Caco-2 (cell line): ENCODE measurements around the gene UNC119. TPM values are rescaled to one million over a fixed set of nuclear protein-coding genes. Genes with fewer than 3 reads are reported as not detected.

ENCODE experiments used
- BruUV-seq: library from RNA; stranded (reverse); fragments of 400-500 nt; replicated peaks from 2 replicates; lab custom pipeline; 2021; lab: Mats Ljungman, UMichigan
- CTCF ChIA-PET: fragments of 300-600 bp; sonication (Branson Sonifier 250); formaldehyde crosslinking; loops from one replicate; lab custom pipeline; 2022; ENCODE audit warnings: antibody characterized with exemption; lab: Charles Lee
- POLR2A ChIA-PET: fragments of 300-600 bp; sonication (Branson Sonifier 250); formaldehyde crosslinking; loops from one replicate; lab custom pipeline; 2022; ENCODE audit warnings: antibody characterized with exemption; lab: Charles Lee
- DNase-seq, 2 experiments: peaks; one replicate each; pipeline versions ENCODE4 v3.0.0 to v3.0.0-alpha.2; 2020 to 2022
- H3K27me3 ChIP-seq: replicated peaks from 2 replicates; pipeline ENCODE4 v1.6.0; 2011; ENCODE audit warnings: low read length; ENCODE audit not compliant: control insufficient read depth, insufficient read depth
- H3K36me3 ChIP-seq: 2 replicates; pipeline ENCODE4 v1.5.1; 2011; ENCODE audit warnings: low read length; ENCODE audit not compliant: control insufficient read depth, insufficient read depth
- H3K4me1 ChIP-seq: fragments of 250-450 bp; sonication (Bioruptor Pico); 2 replicates; pipeline ENCODE4 v1.5.1; 2020; ENCODE audit warnings: mild to moderate bottlenecking
- H3K4me3 ChIP-seq: 2 replicates; pipeline ENCODE4 v1.5.1; 2011; ENCODE audit warnings: low read depth, mild to moderate bottlenecking, control low read depth, low read length
- H3K9me3 ChIP-seq: fragments of 250-450 bp; sonication (Bioruptor Pico); 2 replicates; pipeline ENCODE4 v1.5.1; 2020; ENCODE audit warnings: mild to moderate bottlenecking, moderate library complexity
- H3K27ac Mint-ChIP-seq: one replicate; pipeline ENCODE4 v1.8.0; 2022; ENCODE audit warnings: mixed read lengths; ENCODE audit not compliant: unreplicated experiment
- H3K27me3 Mint-ChIP-seq: one replicate; pipeline ENCODE4 v1.8.0; 2022; ENCODE audit warnings: mixed read lengths; ENCODE audit not compliant: insufficient read depth, unreplicated experiment
- H3K36me3 Mint-ChIP-seq: one replicate; pipeline ENCODE4 v1.8.0; 2022; ENCODE audit warnings: mild to moderate bottlenecking, mixed read lengths; ENCODE audit not compliant: insufficient read depth, unreplicated experiment
- H3K4me1 Mint-ChIP-seq: one replicate; pipeline ENCODE4 v1.8.0; 2022; ENCODE audit warnings: low read depth, mixed read lengths; ENCODE audit not compliant: unreplicated experiment
- H3K4me3 Mint-ChIP-seq: one replicate; pipeline ENCODE4 v1.8.0; 2022; ENCODE audit warnings: mild to moderate bottlenecking, moderate library complexity, mixed read lengths; ENCODE audit not compliant: unreplicated experiment
- H3K9me3 Mint-ChIP-seq: one replicate; pipeline ENCODE4 v1.8.0; 2022; ENCODE audit warnings: mixed read lengths; ENCODE audit not compliant: unreplicated experiment
- intact Hi-C: fragments of 100-400 bp; cut with micrococcal nuclease; formaldehyde crosslinking; loops from one replicate; pipeline ENCODE4 v1.10.0; 2022; ENCODE audit not compliant: unreplicated experiment
- total RNA-seq: library from RNA; stranded (reverse); gene quantifications from 2 replicates; pipeline ENCODE4 v1.2.3, GENCODE V29; 2022
- TF ChIP-seq, protein P1 (sequence below), 2 experiments: fragments of 200-600 bp in 1 of 2; IDR thresholded peaks; 1 replicate in 1 of 2; 2 replicates in 1 of 2; pipeline versions ENCODE4 v1.5.1 to v1.8.0; 2011 to 2022; ENCODE audit warnings: antibody characterized with exemption in 1 of 2, control low read depth in 1 of 2, inconsistent platforms in 1 of 2, low read depth in 1 of 2, low read length in 1 of 2, mild to moderate bottlenecking in 1 of 2, moderate library complexity in 1 of 2; ENCODE audit not compliant: insufficient read depth in 1 of 2, severe bottlenecking in 1 of 2, unreplicated experiment in 1 of 2

The UNC119 gene
- total RNA-seq, 1 experiment from 2014 or later = 40.5 TPM

DNA sequence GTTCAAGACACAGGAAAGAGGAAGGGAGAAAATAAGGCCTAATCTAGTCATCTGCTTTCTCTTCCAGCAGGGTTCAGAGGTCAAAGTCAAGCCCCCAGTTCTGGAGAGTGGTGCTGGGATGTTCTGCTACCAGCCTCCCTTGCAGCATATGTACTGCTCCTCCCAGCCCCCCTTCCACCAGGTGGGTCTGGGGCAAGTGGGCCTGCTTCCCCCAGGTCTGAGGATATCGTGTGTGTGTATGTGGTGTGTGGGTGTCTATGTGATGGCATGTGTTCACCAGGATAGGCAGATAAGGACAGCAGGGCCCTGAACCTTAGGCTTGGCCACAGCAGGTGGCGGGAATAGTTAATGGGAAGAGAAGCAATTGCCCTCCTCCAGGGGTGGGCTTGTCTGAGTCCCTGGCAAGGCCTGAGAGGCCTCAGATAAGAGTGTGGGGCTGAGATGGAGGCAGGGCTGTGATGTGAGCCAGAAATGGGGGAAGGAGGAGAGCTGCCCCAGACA lies 25.2 kb downstream of the UNC119 start:
- Mint-ChIP-seq H3K27ac (no peak overlapping the region), H3K9me3 (no peaks in the 10 kb centered on the region), H3K27me3 (no peaks in the 10 kb centered on the region), H3K36me3 (peaks cover 7% of the 10 kb centered on the region), H3K4me3 (no peak overlapping the region), H3K4me1 (peaks cover 22% of the 10 kb centered on the region)
- intact Hi-C loops = no loop called here
- ChIA-PET CTCF (no interaction called here), POLR2A (no interaction called here)
- H3K27me3 ChIP-seq = no peaks in the 10 kb centered on the region
- H3K4me1 ChIP-seq = peaks cover 37% of the 10 kb centered on the region
- H3K9me3 ChIP-seq = no peaks in the 10 kb centered on the region
- no peaks in the 10 kb centered on the region for H3K36me3 ChIP-seq
- no TSS peak for BruUV-seq
- H3K4me3 ChIP-seq = no peak overlapping the region
- DNase-seq = no peak
- TF ChIP-seq, protein P1, sequence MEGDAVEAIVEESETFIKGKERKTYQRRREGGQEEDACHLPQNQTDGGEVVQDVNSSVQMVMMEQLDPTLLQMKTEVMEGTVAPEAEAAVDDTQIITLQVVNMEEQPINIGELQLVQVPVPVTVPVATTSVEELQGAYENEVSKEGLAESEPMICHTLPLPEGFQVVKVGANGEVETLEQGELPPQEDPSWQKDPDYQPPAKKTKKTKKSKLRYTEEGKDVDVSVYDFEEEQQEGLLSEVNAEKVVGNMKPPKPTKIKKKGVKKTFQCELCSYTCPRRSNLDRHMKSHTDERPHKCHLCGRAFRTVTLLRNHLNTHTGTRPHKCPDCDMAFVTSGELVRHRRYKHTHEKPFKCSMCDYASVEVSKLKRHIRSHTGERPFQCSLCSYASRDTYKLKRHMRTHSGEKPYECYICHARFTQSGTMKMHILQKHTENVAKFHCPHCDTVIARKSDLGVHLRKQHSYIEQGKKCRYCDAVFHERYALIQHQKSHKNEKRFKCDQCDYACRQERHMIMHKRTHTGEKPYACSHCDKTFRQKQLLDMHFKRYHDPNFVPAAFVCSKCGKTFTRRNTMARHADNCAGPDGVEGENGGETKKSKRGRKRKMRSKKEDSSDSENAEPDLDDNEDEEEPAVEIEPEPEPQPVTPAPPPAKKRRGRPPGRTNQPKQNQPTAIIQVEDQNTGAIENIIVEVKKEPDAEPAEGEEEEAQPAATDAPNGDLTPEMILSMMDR (IDR thresholded peaks at IDR 0.05; ENCODE audit: insufficient read depth in 1 of 2, low read depth in 1 of 2, low read length in 1 of 2, severe bottlenecking in 1 of 2, unreplicated experiment in 1 of 2) = no peak

DNA sequence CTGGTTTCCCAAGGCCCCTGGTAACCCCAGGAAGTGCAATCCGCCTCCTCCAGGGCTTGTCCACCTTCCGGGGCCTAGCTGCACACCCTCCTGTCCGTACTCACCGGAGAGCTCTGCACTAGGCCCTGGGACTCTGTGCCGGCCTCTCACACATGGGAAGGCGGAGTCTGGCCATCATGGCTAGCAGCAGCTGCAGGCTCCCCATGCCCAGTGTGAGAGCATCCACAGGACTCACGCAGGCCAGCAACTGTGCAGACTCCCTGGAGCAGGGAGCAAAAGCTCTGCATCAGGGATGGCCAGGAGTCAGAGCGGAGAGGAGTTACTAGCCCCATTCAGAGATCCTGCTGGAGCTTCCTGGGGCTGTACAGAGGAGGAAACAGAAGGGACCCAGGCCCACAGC lies 26.0 kb downstream of the UNC119 start:
- intact Hi-C loops = no loop called here
- H3K4me1 Mint-ChIP-seq = peaks cover 22% of the 10 kb centered on the region
- ChIA-PET CTCF (no interaction called here), POLR2A (no interaction called here)
- H3K9me3 ChIP-seq = no peaks in the 10 kb centered on the region
- TF ChIP-seq, protein P1 (IDR thresholded peaks at IDR 0.05; ENCODE audit: insufficient read depth in 1 of 2, low read depth in 1 of 2, low read length in 1 of 2, severe bottlenecking in 1 of 2, unreplicated experiment in 1 of 2) = no peak
- H3K9me3 Mint-ChIP-seq = no peaks in the 10 kb centered on the region
- peaks cover 7% of the 10 kb centered on the region for H3K36me3 Mint-ChIP-seq
- H3K4me3 Mint-ChIP-seq = no peak overlapping the region
- no peaks in the 10 kb centered on the region for H3K36me3 ChIP-seq
- peak overlapping the region; percentile 97 for H3K27ac Mint-ChIP-seq
- no peak for DNase-seq
- H3K27me3 ChIP-seq = no peaks in the 10 kb centered on the region
- BruUV-seq = no TSS peak
- no peaks in the 10 kb centered on the region for H3K27me3 Mint-ChIP-seq
- H3K4me1 ChIP-seq = peaks cover 37% of the 10 kb centered on the region
- no peak overlapping the region for H3K4me3 ChIP-seq

DNA sequence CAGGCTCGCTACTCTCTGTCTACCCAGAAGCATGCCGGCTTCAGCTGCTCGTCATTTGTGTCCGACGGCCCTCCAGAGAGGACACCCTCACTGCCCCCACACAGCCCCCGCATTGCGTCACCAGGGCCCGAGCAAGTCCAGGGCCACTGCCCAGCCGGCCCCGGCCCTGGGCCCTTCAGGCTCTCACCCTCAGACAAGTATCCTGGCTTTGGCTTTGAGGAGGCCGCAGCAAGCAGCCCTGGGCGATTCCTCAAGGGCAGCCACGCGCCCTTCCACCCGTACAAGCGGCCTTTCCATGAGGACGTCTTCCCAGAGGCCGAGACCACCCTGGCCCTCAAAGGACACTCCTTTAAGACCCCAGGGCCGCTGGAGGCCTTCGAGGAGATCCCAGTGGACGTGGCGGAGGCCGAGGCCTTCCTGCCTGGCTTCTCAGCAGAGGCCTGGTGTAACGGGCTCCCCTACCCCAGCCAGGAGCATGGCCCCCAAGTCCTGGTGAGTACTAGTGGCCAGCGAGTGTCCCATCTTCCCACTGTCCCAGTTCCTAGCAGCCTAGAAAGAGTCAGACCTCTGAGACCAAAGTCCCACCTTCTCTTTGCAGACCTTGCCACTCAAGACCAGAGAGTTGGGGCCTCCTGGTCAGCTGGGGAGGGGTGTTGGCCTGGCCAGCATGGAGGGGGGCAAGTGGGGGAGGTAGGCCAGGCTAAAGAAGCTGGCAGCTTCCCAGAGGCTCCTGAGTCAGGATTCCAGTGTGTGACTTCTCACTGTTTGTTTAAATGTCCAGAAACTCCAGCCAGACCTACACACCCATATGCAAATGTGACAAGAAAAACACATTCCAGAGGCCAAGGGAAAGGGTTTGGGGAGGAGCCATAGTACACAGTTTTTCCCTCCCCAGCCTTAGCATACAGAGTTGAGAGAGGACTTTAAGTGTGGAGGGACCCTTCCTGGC lies 27.7 kb downstream of the UNC119 start:
- intact Hi-C loops = loop anchor here (1.0 kb wide), 2 partner anchors 16 to 49 kb away; no protein-coding TSS in a partner anchor
- ChIA-PET POLR2A (interaction anchor here (1.0 to 1.4 kb wide), 2 partner anchors 47 to 76 kb away, joined by 3 read pairs; partner anchors contain the start of gene PIGS), CTCF (interaction anchor here (0.5 to 1.2 kb wide), 3 partner anchors 13 to 246 kb away, joined by 3 to 4 read pairs (median 4); no protein-coding TSS in a partner anchor)
- Histone ChIP-seq H3K36me3 (no peaks in the 10 kb centered on the region), H3K9me3 (no peaks in the 10 kb centered on the region), H3K4me3 (no peak overlapping the region), H3K27me3 (no peaks in the 10 kb centered on the region), H3K4me1 (peaks cover 37% of the 10 kb centered on the region)
- Mint-ChIP-seq H3K36me3 (peaks cover 7% of the 10 kb centered on the region), H3K9me3 (no peaks in the 10 kb centered on the region), H3K4me1 (peaks cover 22% of the 10 kb centered on the region), H3K27ac (peak overlapping the region; percentile 97), H3K4me3 (peak overlapping the region; percentile 39), H3K27me3 (no peaks in the 10 kb centered on the region)
- BruUV-seq = TSS peak; percentile 29
- peak; percentile 81 to 92 for DNase-seq
- TF ChIP-seq, protein P1 (IDR thresholded peaks at IDR 0.05; ENCODE audit: insufficient read depth in 1 of 2, low read depth in 1 of 2, low read length in 1 of 2, severe bottlenecking in 1 of 2, unreplicated experiment in 1 of 2) = no peak
